Stimulated activated CD8-positive, alpha-beta memory T cell treated with anti-CD3 and anti-CD28 coated beads, Interleukin-15, amount 100 ng/mL, for 4 hours (primary cell): ENCODE data around the gene FAM227A.

Experiments
- DNase-seq, 2 donors: peaks; one replicate each; pipeline ENCODE4 v3.0.0-alpha.2; 2020; ENCODE audit warnings: low read depth in 2 of 2

Gene FAM227A

GRCh38 chr22:38656256-38657044, at the start of gene FAM227A, which contains the start of gene CBY1:
Gene FAM227A, minus strand, starts transcription at chr22:38656392. Its CDS starts 6,224 bp downstream, at chr22:38650168.
Gene CBY1, plus strand, starts transcription at chr22:38656638. Its CDS starts 11,417 bp downstream, at chr22:38668055.
- DNase-seq = peak; percentile 65 to 74

- DNase-seq = peak; percentile 91 to 98
These were observed 49.3 kb upstream of the FAM227A start, which contains the start of gene GTPBP1 for GRCh38 chr22:38705235-38706100. Gene GTPBP1, plus strand, starts transcription at chr22:38705944. Its CDS starts 12 bp downstream, at chr22:38705956.

- no peak for DNase-seq
These were observed 48.6 kb upstream of the FAM227A start for GRCh38 chr22:38704654-38705234.

GRCh38 chr22:38700789-38701628, 44.8 kb upstream of the FAM227A start, which contains the start of gene JOSD1:
Gene JOSD1, minus strand, starts transcription at chr22:38700943. Its CDS starts 956 bp downstream, at chr22:38699987.
- DNase-seq = peak; percentile 94 to 96

GRCh38 chr22:38700270-38700788, 44.1 kb upstream of the FAM227A start:
- DNase-seq = no peak

GRCh38 chr22:38699784-38700183, 43.6 kb upstream of the FAM227A start:
- DNase-seq = no peak

- no peak for DNase-seq
These were observed 43.0 kb upstream of the FAM227A start for GRCh38 chr22:38699143-38699542.

- DNase-seq = no peak
These were observed 42.4 kb upstream of the FAM227A start for GRCh38 chr22:38698407-38699094.

GRCh38 chr22:38697425-38698089, 41.4 kb upstream of the FAM227A start:
- DNase-seq = no peak

- DNase-seq = peak in 1 of 2 donors; percentile 37
These were observed 40.6 kb upstream of the FAM227A start for GRCh38 chr22:38696606-38697424.

- DNase-seq = no peak
These were observed 38.7 kb upstream of the FAM227A start for GRCh38 chr22:38694940-38695339.

GRCh38 chr22:38694049-38694448, 37.9 kb upstream of the FAM227A start:
- no peak for DNase-seq

- DNase-seq = no peak
These were observed 33.5 kb upstream of the FAM227A start for GRCh38 chr22:38689651-38690050.

- DNase-seq = no peak
These were observed 29.6 kb upstream of the FAM227A start for GRCh38 chr22:38685761-38686160.

GRCh38 chr22:38684895-38685294, 28.7 kb upstream of the FAM227A start:
- DNase-seq = no peak

GRCh38 chr22:38681582-38682335, 25.6 kb upstream of the FAM227A start, which contains the start of gene TOMM22:
Gene TOMM22, plus strand, starts transcription at chr22:38681957. Its CDS starts 22 bp downstream, at chr22:38681979.
- DNase-seq = peak; percentile 62 to 67

GRCh38 chr22:38675833-38676232, 19.6 kb upstream of the FAM227A start:
- DNase-seq = no peak

- DNase-seq = no peak
These were observed 18.7 kb upstream of the FAM227A start for GRCh38 chr22:38674888-38675287.
